Lower leg skin (tissue), 3 donors: ENCODE results near the gene GPC5.

Source experiments
- CTCF ChIP-seq, 3 donors: fragments of 450-650 bp; IDR thresholded peaks; one replicate each; pipeline ENCODE4 v1.5.1; 2016; ENCODE audit warnings: antibody characterized with exemption in 3 of 3, mild to moderate bottlenecking in 3 of 3, moderate library complexity in 2 of 3
- POLR2A ChIP-seq, 2 donors: fragments of 450-650 bp; IDR thresholded peaks; one replicate each; pipeline ENCODE4 v1.6.1; 2016 to 2017; ENCODE audit warnings: antibody characterized with exemption in 2 of 2, mild to moderate bottlenecking in 1 of 2, moderate library complexity in 1 of 2

GRCh38 chr13:92126399-92126798, 728.0 kb downstream of the GPC5 start:
- no peak for TF ChIP-seq POLR2A (IDR thresholded peaks at IDR 0.05)
- no peak for TF ChIP-seq CTCF (IDR thresholded peaks at IDR 0.05)
